ENCODE results near the gene CXCL14. TPM values are rescaled to one million over a fixed set of nuclear protein-coding genes. Genes with fewer than 3 reads are reported as not detected.

The CXCL14 gene
- total RNA-seq, 1 donor from 2014 or later = 0.26 TPM

GRCh38 chr5:135539430-135540005 is 39.3 kb downstream of the CXCL14 start:
- H3K36me3 ChIP-seq (ENCODE audit: control insufficient read depth, insufficient read depth, low read length) = no peaks in the 10 kb centered on the region
- FAIRE-seq (no peak), DNase-seq (ENCODE audit: low read depth) (no peak)
- no peak overlapping the region for H3K4me3 ChIP-seq (ENCODE audit: low read depth, low read length)
- H3K27me3 ChIP-seq (ENCODE audit: control insufficient read depth, insufficient read depth, low read length) = peaks cover 56% of the 10 kb centered on the region
- TF ChIP-seq, protein P1, sequence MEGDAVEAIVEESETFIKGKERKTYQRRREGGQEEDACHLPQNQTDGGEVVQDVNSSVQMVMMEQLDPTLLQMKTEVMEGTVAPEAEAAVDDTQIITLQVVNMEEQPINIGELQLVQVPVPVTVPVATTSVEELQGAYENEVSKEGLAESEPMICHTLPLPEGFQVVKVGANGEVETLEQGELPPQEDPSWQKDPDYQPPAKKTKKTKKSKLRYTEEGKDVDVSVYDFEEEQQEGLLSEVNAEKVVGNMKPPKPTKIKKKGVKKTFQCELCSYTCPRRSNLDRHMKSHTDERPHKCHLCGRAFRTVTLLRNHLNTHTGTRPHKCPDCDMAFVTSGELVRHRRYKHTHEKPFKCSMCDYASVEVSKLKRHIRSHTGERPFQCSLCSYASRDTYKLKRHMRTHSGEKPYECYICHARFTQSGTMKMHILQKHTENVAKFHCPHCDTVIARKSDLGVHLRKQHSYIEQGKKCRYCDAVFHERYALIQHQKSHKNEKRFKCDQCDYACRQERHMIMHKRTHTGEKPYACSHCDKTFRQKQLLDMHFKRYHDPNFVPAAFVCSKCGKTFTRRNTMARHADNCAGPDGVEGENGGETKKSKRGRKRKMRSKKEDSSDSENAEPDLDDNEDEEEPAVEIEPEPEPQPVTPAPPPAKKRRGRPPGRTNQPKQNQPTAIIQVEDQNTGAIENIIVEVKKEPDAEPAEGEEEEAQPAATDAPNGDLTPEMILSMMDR (IDR thresholded peaks at IDR 0.05; ENCODE audit: insufficient read depth, low read length, severe bottlenecking) = no peak

DNA sequence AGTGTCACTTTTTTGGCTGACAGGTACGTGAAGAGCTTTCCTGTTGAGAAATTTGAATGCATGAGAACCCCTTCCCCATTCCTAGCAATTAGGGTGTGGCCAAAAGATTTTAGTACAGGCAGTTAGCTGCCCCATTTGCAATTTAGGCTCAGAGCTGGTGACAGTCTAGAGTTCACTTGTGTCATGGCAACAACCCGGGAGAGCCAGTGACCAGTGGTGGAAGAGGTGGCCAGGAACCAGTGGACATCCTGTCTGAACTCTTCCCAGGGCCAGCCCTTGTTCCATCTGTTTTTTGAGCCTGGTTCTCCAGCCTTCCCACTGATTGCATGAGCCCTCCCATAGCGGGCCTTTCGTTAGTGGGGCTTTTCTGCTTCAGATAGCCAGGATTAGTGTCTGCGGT is 40.5 kb downstream of the CXCL14 start:
- TF ChIP-seq, protein P1 (IDR thresholded peaks at IDR 0.05; ENCODE audit: insufficient read depth, low read length, severe bottlenecking) = no peak
- DNase-seq (ENCODE audit: low read depth) (no peak), FAIRE-seq (no peak)
- Histone ChIP-seq H3K4me3 (ENCODE audit: low read depth, low read length) (no peak overlapping the region), H3K36me3 (ENCODE audit: control insufficient read depth, insufficient read depth, low read length) (no peaks in the 10 kb centered on the region), H3K27me3 (ENCODE audit: control insufficient read depth, insufficient read depth, low read length) (peaks cover 61% of the 10 kb centered on the region)

DNA sequence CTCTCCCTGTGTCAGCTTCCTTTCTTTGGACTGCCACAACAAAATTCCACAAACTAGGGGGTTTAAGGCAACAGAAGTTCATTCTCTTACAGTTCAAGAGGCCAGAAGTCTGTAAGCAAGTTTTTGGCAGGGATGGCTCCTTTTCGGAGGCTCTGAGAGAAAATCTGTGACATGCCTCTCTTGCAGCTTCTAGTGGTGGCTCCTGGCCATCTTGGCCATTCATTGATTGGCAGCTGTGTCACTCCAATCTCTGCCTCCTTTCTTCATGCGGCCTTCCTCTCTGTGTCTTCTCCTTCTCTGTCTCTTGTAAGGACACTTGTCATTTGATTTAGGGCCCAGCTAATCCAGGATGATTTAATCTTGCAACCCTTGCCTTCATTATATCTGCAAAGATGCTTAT is 41.0 kb downstream of the CXCL14 start:
- Histone ChIP-seq H3K27me3 (ENCODE audit: control insufficient read depth, insufficient read depth, low read length) (peaks cover 58% of the 10 kb centered on the region), H3K36me3 (ENCODE audit: control insufficient read depth, insufficient read depth, low read length) (no peaks in the 10 kb centered on the region), H3K4me3 (ENCODE audit: low read depth, low read length) (no peak overlapping the region)
- FAIRE-seq = no peak
- DNase-seq (ENCODE audit: low read depth) = no peak
- TF ChIP-seq, protein P1 (IDR thresholded peaks at IDR 0.05; ENCODE audit: insufficient read depth, low read length, severe bottlenecking) = no peak

- DNase-seq (ENCODE audit: low read depth) = no peak
- Histone ChIP-seq H3K36me3 (ENCODE audit: control insufficient read depth, insufficient read depth, low read length) (no peaks in the 10 kb centered on the region), H3K27me3 (ENCODE audit: control insufficient read depth, insufficient read depth, low read length) (peaks cover 61% of the 10 kb centered on the region), H3K4me3 (ENCODE audit: low read depth, low read length) (no peak overlapping the region)
- TF ChIP-seq, protein P1 (IDR thresholded peaks at IDR 0.05; ENCODE audit: insufficient read depth, low read length, severe bottlenecking) = no peak
- peak; percentile 58 for FAIRE-seq
Observed at GRCh38 chr5:135537271-135537670, 41.5 kb downstream of the CXCL14 start.

GRCh38 chr5:135535820-135536801 is 42.7 kb downstream of the CXCL14 start, which contains the start of gene NEUROG1:
Gene NEUROG1, minus strand, starts transcription at chr5:135535964. Its CDS starts 274 bp downstream, at chr5:135535690.
- H3K4me3 ChIP-seq (ENCODE audit: low read depth, low read length) = no peak within 1 kb of the TSS

More at GRCh38 chr5:135535820-135536801, 42.7 kb downstream of the CXCL14 start, which contains the start of gene NEUROG1:
- Histone ChIP-seq H3K36me3 (ENCODE audit: control insufficient read depth, insufficient read depth, low read length) (no peaks in the 10 kb centered on the region), H3K27me3 (ENCODE audit: control insufficient read depth, insufficient read depth, low read length) (peaks cover 62% of the 10 kb centered on the region)
- DNase-seq (ENCODE audit: low read depth) = no peak
- FAIRE-seq = no peak
- TF ChIP-seq, protein P1 (IDR thresholded peaks at IDR 0.05; ENCODE audit: insufficient read depth, low read length, severe bottlenecking) = no peak

Data from bronchial epithelial cell (primary cell).